ENCODE data around the gene MPP2. TPM values are rescaled to one million over a fixed set of nuclear protein-coding genes. Genes with fewer than 3 reads are reported as not detected.

Gene MPP2
- polyA plus RNA-seq, 1 of the 3 experiments (the other 2 are of a cell fraction), result 8.3 TPM

- Histone ChIP-seq H3K4me3 (ENCODE audit: low read depth in 2 of 2, low read length in 1 of 2) (no peak overlapping the region), H2AFZ (ENCODE audit: low read depth) (no peak overlapping the region), H3K79me2 (ENCODE audit: insufficient read depth) (no peaks in the 10 kb centered on the region), H4K20me1 (ENCODE audit: insufficient read depth) (no peaks in the 10 kb centered on the region), H3F3A (replicated peaks; ENCODE audit: insufficient read depth) (no peaks in the 10 kb centered on the region), H3K27ac (ENCODE audit: low read depth in 2 of 2, low read length in 1 of 2) (no peak overlapping the region), H3K9ac (no peak overlapping the region), H3K4me2 (no peak overlapping the region), H3K27me3 (ENCODE audit: insufficient read depth) (peaks cover 33% of the 10 kb centered on the region; the same call in 1 of the 2 replicates), H3K9me3 (no peaks in the 10 kb centered on the region), H3K9me2 (no peaks in the 10 kb centered on the region), H3K36me3 (replicated peaks in 1 of 2; ENCODE audit: control insufficient read depth in 1 of 2, insufficient read depth in 2 of 2, low read length in 1 of 2) (no peaks in the 10 kb centered on the region), H3K4me1 (ENCODE audit: control insufficient read depth in 1 of 2, insufficient read depth in 2 of 2, low read depth in 1 of 2, low read length in 1 of 2) (no peaks in the 10 kb centered on the region)
- no peak for DNase-seq
- ChIA-PET POLR2A (no interaction called here), CTCF (interaction anchor here (0.7 to 4.6 kb wide), 3 partner anchors 8 to 89 kb away, joined by 3 to 51 read pairs (median 3); partner anchors contain the start of gene CD300LG)
- no peak for TF ChIP-seq ZBTB33 (IDR thresholded peaks at IDR 0.05; ENCODE audit: borderline replicate concordance, low read depth)
- no peak for TF ChIP-seq CTCF (IDR thresholded peaks at IDR 0.05)
- TF ChIP-seq MAX (IDR thresholded peaks at IDR 0.05; ENCODE audit: low read depth), result no peak
- TF ChIP-seq JUND (IDR thresholded peaks at IDR 0.05), result no peak
- TF ChIP-seq TCF12 (IDR thresholded peaks at IDR 0.05), result no peak
- no peak for TF ChIP-seq CHD2 (IDR thresholded peaks at IDR 0.05; ENCODE audit: low read length, partially characterized antibody)
- no peak for TF ChIP-seq FOSL2 (IDR thresholded peaks at IDR 0.05; ENCODE audit: borderline replicate concordance, low read depth)
- no peak for TF ChIP-seq POLR2AphosphoS5 (IDR thresholded peaks at IDR 0.05; ENCODE audit: low read depth, low read length)
- WGBS (ENCODE audit: low lambda C conversion rate), result 65% methylated on average over 7 of the region's 8 CpGs
Measured at GRCh38 chr17:43854498-43854897, 52.8 kb downstream of the MPP2 start.

GRCh38 chr17:43853546-43853945 is 53.8 kb downstream of the MPP2 start:
- Histone ChIP-seq H3K4me3 (ENCODE audit: low read depth in 2 of 2, low read length in 1 of 2) (no peak overlapping the region), H3K4me1 (ENCODE audit: control insufficient read depth in 1 of 2, insufficient read depth in 2 of 2, low read depth in 1 of 2, low read length in 1 of 2) (no peaks in the 10 kb centered on the region), H3K4me2 (no peak overlapping the region), H3K36me3 (replicated peaks in 1 of 2; ENCODE audit: control insufficient read depth in 1 of 2, insufficient read depth in 2 of 2, low read length in 1 of 2) (no peaks in the 10 kb centered on the region), H3K27me3 (ENCODE audit: insufficient read depth) (peaks cover 33% of the 10 kb centered on the region; the same call in 1 of the 2 replicates), H3K9me2 (no peaks in the 10 kb centered on the region), H4K20me1 (ENCODE audit: insufficient read depth) (no peaks in the 10 kb centered on the region), H3K9ac (no peak overlapping the region), H3F3A (replicated peaks; ENCODE audit: insufficient read depth) (no peaks in the 10 kb centered on the region), H3K79me2 (ENCODE audit: insufficient read depth) (no peaks in the 10 kb centered on the region), H2AFZ (ENCODE audit: low read depth) (no peak overlapping the region), H3K9me3 (no peaks in the 10 kb centered on the region), H3K27ac (ENCODE audit: low read depth in 2 of 2, low read length in 1 of 2) (no peak overlapping the region)
- ChIA-PET POLR2A (no interaction called here), CTCF (interaction anchor here (1.3 kb wide), 1 partner anchor 24 kb away, joined by 3 read pairs; no protein-coding TSS in a partner anchor)
- 78% methylated on average over 6 of the region's 7 CpGs for WGBS (ENCODE audit: low lambda C conversion rate)
- no peak for DNase-seq
- TF ChIP-seq TCF12 (IDR thresholded peaks at IDR 0.05), result no peak
- TF ChIP-seq EZH2phosphoT487 (IDR thresholded peaks at IDR 0.05; ENCODE audit: borderline replicate concordance, low read depth), result no peak
- TF ChIP-seq NRF1 (IDR thresholded peaks at IDR 0.05; ENCODE audit: low read depth, low read length), result no peak
- no peak for TF ChIP-seq RAD21 (IDR thresholded peaks at IDR 0.05; ENCODE audit: low read length)
- TF ChIP-seq RFX5 (IDR thresholded peaks at IDR 0.05; ENCODE audit: low read length), result no peak
- no peak for TF ChIP-seq REST (IDR thresholded peaks at IDR 0.05; ENCODE audit: low read depth, low read length)
- no peak for TF ChIP-seq TEAD4 (IDR thresholded peaks at IDR 0.05; ENCODE audit: borderline replicate concordance, insufficient read depth)
- no peak for TF ChIP-seq IRF3 (IDR thresholded peaks at IDR 0.05; ENCODE audit: low read depth, low read length)
- TF ChIP-seq GABPA (IDR thresholded peaks at IDR 0.05; ENCODE audit: low read depth), result no peak
- TF ChIP-seq YY1 (IDR thresholded peaks at IDR 0.05; ENCODE audit: low read depth), result no peak
- no peak for TF ChIP-seq USF2 (IDR thresholded peaks at IDR 0.05; ENCODE audit: borderline replicate concordance, low read depth, low read length)
- TF ChIP-seq ELF1 (IDR thresholded peaks at IDR 0.05), result no peak

All from SK-N-SH (cell line).